GM19455 (cell line): ENCODE measurements around the gene SNX22.

Experiments
- ATAC-seq: cut with Tn5 transposase; IDR thresholded peaks from one replicate; pipeline ENCODE4 v1.9.1; 2021; ENCODE audit not compliant: unreplicated experiment

SNX22 gene

DNA sequence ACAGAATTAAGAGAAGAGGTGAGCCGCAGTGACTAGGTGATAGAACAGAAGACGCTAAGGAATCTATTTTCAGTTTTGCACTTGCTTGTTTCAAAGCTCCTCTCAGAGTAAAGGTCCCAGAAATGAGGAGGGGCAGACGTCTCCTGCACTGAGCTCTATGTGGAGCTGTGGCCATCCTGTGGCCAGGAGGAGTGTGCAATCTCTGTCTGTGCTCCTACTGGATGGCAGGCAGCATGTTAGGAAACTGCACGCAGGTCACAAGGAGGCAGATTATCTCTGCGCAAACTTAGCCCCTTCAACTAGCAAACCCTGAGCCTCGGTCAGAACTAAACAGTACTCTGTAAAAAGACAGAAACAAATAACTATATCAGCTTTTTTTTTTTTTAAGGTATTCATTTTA is 42.4 kb downstream of the SNX22 start:
- ATAC-seq, result no peak

DNA sequence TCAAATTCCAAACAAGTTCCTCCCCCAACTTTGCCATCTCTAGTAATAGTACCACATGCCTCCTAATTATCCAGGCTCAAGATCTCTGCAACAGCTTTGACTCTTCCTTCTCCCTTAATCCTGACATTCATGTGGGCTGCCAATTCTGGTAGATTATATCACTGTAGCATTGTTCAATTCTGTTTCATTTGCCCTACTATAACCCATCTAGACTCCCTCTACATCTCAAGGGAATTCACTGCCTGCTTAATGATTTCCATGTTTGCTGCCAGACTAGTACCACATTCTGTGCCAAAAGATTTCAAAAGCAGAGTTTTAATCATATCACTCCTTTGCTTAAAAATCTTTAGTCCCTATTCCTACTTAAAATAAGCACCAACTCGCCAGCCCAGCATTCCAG is 45.9 kb downstream of the SNX22 start:
- no peak for ATAC-seq

DNA sequence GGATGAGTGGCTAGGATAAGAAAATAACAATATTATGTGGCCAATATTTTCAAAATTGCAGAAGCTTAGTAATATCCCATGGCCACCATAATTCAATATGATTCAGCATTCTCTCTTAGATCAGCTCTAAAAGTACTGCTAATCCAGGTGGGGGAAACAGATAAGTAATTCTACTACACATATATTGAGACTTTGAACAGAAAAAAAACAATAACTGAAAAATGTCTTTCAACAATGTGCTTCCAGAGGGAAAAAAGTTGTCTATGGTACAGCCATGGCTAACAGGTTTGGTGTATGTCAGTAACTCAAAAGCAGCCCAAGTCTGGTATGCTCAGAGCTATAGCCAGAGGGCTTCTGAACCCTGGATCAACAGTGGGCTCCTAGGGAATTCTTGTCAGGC is 53.7 kb downstream of the SNX22 start:
- ATAC-seq, result no peak
